HG02610 (cell line): ENCODE measurements around the gene AP5S1.

Source experiments
- ATAC-seq: cut with Tn5 transposase; IDR thresholded peaks from one replicate; pipeline ENCODE4 v1.9.1; 2021; ENCODE audit warnings: mild to moderate bottlenecking, moderate library complexity; ENCODE audit not compliant: unreplicated experiment

Gene AP5S1, protein sequence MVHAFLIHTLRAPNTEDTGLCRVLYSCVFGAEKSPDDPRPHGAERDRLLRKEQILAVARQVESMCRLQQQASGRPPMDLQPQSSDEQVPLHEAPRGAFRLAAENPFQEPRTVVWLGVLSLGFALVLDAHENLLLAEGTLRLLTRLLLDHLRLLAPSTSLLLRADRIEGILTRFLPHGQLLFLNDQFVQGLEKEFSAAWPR

DNA sequence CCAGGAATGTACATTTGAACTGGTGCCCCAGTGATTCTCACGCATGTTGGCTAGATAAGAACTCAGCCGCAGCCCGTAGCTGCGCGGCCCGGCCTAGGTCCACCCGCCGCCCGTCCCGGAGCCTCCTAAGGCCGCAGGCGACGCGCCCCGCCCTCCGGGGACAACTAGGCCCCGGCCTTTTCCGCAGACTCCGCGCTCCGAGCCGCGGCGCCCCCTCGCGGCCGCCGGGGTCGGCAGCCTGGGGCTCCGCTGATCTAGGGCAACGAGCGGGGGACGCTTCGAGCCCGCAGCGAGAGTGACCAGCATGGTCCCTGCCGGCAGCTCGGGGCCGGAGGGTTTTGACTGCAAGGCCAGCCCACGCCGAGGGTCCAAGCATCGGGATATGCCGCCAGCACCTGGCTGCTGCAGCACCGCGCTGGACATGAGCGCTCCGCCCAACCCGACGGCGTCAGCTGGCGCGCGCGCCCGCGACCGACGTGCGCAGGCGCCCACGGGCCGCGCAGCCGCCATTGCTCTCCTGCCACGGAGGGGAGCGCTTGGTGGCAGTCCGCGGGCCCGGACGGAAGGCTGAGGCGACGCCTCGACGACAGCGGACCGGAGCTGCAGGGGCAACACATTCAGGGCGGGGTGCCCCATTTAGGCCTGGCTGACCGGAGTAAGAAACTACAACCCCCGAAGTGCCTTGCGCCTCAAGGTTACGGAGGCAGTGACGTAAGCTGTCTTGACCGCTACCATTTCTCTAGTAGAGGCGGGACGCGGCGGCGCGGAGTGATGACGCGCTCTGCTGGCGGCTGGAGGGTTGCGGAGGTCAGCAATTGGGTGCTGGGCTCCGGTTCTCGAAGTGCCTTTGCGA, at the start of gene AP5S1:
Gene AP5S1, plus strand, starts transcription at position 500 of the 853 bp plus-strand sequence. CDS start 1,571 bp downstream, outside the sequence.
- peak; percentile 78 for ATAC-seq

- no peak for ATAC-seq
These were observed 48.7 kb upstream of the AP5S1 start for GRCh38 chr20:3771552-3772058.

DNA sequence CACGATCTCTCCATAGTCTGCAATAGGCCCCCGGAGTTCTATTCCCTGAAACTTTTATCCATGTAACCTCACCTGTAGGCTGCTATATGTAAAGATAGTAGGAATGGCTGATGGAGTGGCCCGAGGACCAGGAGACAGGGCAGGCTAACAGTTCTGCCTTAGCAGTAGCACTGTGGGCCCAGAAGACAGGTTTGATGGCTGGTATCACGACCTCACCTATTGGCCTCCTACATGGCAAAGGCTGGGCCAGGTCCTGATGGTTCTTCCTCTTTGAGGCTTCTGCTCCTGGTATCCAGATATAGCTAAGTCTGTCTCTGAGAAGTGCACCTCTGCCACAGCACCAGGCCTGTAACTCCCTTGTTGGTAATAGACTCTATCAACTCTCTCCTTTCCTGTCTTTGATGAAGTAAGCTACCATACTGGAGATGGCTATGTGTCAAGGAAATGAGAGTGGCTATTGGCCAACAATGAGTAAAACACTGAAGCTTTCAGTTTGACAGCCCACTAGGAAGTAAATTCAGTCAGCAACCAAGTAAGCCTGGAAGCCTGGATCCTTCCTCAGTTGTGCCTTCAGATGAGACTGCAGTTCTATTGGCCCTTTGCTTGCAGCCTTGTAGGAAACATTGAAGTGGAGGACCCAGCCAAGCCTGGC, 44.8 kb upstream of the AP5S1 start:
- no peak for ATAC-seq

- no peak for ATAC-seq
These were observed 43.0 kb upstream of the AP5S1 start for GRCh38 chr20:3777381-3777715.

DNA sequence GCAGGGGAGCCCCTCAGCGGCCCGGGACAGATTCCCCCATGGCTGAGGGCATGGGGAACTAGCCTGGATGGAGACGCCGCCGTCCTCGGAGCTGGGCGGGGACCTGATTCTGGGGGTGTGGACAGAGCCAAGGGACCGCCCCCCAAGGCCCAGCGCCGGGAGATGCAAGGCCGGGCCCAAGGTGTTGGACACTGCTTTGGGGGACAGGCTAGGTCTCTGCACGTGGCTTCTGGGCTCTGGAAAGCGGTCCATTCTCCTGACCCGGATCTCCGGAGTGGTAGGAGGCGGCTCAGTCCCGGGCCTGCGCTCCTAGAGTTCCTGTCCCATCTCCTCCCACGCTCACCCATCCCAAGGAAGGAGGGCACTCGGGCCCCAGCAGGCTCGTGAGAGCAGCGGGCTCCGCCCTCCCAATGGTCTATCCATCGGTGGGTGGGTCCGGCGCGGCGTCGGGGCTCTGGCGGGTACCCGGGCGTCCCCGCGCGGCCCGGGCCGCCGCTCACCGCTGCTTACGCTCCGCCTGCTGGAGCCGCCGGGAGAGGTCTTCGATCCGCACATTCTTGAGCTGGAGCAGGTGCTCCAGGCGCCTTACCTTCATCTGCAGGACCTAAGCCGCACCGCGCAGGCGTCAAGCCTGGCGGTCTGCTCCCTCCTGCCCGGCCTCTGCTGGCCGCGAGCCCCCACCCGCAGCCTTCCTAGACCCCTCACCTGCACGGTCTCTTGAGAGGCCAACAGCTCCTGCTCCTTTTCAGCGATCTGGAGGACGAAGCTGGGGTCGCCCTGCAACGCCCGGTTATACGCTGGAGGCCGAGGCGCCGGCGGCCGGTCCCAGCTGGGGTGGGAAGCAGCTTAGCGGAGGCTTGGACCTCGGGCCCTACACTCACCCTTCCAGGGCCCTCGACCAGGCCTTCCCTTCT, 42.4 kb upstream of the AP5S1 start:
- ATAC-seq = no peak

GRCh38 chr20:3778976-3779375, 41.4 kb upstream of the AP5S1 start:
- ATAC-seq = no peak

DNA sequence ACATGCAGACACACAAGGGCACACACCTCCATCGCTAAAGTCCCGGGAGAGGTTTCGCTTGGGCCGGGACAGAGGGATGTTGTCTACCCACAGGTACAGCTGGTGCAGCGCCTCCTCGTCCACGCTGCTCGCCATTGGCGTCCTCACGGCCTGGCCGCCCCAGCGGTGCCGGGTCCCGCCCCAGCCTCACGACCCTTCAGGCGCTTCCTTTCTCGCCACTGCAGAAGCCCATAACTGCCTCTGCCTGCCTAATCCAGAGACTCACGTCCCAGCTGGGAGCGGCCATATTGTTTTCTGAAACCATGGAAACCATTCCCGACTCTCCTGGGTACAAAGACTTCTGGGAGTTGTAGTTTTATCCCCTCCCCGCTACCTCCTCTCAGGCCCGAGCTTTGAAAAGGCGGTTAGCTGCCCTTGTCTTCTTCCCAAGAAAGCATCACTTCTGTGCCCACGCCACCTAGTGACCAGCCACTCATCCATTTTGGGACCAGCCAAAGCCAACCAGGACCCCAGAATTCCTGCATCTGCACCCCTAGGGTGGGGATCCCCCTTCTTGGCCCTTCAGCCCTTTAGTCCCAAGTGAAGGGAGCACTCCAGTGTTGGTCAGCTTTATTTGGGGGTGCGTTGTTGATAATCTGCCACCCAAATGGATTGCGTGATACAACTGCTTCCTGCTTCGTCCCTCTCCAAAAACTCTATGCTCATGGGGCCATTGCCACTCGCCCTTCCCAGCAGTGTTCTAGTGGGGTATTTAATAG, 39.0 kb upstream of the AP5S1 start, which contains the start of gene SPEF1:
Gene SPEF1, minus strand, starts transcription at position 296 of the 758 bp plus-strand sequence. Its CDS starts 161 bp downstream, at position 135.
- peak; percentile 70 for ATAC-seq

DNA sequence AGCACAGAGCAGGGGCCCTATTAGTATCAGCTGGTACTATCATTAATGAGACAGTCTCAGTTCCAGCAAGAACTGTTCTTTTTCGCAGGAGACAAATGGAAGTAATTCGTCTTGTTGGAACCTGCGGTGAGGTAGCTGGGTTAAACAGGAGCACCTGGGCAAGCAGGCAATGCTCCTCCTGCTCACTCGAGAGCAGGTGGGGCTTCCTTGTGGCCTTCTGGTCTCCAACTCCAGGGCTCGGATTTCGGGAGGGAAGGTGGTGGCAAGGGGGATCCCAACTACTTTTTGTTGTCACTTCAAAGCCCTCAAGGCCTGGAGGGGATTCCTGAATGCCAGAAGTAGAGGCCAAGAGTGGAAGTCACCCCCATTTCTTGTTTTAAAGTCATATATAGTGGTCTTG, 37.8 kb upstream of the AP5S1 start:
- ATAC-seq = no peak

DNA sequence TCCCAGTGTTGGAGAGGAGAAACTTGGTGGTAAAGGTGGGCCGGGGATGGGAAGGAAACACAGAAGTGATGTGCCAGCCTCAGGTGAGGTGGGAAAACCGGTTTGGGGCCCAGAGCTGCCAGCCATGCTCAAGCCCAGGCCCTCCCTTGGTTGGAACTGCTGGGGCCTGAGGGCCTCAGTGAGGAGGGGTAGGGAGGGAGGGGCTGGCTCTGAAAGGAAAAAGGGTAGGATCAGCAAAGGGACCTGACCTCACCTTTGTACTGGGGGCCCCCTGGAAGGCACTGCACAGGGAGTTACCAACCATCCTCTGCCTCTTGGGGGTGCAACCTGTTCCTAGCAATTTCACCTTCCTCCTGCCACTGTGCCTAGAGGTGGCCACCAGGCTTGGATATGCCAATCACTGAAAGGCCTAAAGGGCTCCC, 37.3 kb upstream of the AP5S1 start:
- no peak for ATAC-seq

DNA sequence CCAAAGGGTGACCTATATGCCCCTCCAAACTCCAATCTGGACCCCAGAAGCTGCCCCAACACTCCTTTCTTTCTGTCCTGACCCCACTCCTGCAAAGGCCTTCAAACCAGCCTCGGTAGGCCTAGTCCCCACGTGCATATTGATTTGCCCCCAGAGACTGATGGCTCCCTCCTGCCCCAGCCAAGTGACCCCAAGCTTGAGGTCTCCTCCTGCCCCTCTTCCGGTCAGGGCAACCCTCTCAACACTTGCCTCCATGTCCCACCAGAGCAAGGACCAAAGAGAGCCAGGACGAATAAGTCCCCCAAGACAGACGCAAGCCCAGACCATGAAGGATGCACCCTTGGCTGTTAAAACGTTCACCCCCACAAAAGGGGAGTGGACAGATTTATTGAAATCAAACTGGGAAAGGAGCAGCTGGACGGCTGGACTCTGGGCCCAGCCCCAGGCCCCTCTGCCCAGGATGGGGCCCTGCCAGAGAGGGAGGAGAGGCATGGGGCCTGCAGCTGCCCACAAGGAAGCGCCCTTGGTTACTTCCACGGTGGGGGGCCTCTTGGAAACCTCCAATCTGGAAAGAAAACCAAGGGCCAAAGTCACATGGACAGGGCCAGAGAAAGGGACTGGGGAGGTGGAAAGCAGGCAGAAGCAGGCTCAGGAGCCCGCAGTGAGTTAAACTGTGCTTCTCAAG, 36.7 kb upstream of the AP5S1 start:
- ATAC-seq = no peak

- ATAC-seq = no peak
These were observed 36.0 kb upstream of the AP5S1 start for GRCh38 chr20:3784216-3784853.

GRCh38 chr20:3784863-3785239, 35.5 kb upstream of the AP5S1 start:
- ATAC-seq = no peak

DNA sequence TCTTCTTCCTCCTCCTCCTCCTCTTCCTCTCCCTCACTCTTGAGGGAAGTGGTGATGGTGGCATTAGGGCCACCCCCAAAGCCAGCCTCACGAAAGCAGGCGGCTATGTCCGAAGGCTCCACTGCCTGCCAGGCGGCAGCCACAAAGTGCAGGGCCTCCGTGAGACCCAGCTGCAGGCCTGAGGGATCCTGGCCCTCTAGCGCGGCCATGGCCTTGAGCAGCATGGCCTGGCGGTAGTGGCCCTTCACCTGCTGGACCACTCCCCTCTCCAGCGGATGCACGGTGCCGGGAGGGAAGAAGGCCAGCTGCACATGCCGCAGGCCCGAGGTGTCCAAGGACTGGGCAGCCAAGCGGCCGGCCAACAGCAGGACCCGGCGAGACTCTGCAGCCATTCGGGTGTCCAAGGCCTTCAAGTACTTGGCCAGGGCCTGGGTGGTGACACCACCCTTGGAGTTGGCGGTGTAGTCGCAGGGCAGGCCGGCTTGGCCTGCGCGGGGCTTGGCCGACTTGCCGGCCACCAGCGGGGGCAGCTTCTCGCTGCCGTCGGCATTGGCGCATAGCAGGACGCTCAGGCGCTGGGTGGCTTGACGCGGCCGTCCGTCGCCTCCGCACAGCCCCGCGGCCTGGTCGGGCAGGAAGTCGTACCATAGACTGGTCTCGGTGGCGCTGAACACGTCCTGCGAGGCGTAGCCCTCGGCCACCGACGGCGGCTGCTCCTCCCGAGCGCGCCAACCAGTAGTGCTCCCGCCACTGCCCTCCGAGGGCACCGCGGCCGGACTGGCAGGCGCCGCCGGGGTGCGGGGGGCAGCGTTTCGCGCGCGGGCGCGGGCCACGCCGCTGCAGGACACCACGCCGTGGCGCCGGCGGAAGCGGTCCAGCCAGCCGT, 34.9 kb upstream of the AP5S1 start:
- ATAC-seq = no peak

DNA sequence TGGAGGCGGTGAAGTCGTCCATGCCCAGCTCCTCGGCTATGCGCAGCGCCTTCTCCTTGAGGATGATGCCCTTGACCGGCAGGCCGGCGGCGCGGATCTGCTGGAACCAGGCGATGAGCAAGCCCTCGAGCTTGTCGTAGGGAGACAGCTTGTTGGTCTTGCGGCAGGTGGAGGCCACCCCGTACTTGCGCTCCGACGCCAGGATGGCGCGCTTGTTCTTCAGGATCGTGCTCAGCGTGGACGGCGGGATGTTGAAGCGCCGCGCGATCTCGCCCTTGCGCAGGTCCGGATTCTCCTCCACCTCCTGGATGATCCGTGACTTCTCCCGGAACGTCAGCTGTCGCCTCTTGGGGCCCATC, 34.2 kb upstream of the AP5S1 start:
- ATAC-seq = peak; percentile 32

DNA sequence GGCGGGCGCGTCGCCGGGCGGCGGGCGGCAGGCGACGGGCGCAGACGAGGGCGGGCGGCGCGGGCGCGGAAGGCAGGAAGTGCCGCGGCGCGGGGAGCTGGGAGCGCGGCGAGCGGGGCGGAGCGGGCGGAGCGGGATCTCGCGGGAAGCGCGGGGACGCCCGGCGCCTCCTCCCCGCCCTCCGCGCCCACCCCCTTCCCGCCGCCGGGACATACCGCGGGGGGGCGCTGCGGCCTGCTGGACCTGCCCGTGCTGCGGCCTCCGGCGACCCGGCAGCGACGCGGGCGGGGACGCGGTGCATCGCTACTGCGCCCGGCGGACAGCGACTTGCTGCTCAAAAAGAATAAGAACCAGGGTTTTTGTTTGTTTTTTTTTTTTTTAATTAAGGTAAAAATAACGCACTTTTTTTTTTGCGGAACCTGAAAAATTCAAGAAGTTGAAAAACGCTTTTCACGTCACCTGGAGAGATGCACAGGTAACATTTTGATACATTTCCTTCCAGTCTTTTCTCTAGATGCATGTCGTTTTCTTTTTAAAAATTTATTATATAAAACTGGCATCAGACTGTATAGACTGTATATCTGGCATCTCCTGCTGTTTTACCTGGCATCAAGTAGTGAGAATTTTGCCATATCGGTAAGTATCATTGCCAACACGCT, 33.6 kb upstream of the AP5S1 start, which contains the start of gene CENPB:
Gene CENPB, minus strand, starts transcription at position 76 of the 659 bp plus-strand sequence. CDS start 257 bp downstream, outside the sequence.
- peak; percentile 83 for ATAC-seq

- no peak for ATAC-seq
These were observed 32.9 kb upstream of the AP5S1 start for GRCh38 chr20:3787324-3788014.
